KOPT-K1 (cell line): ENCODE data around the gene NBPF1.
"Not testable (repeated sequence)": the region's sequence is repeated elsewhere in the genome, so short reads cannot be mapped to it uniquely, and the experiment has no call there.

Experiments
- H3K27ac ChIP-seq: fragments of 200-600 bp; sonication (generic); 2 replicates; pipeline ENCODE4 v1.5.1; 2016; ENCODE audit warnings: antibody characterized with exemption, mild to moderate bottlenecking, low read depth, low read length; ENCODE audit not compliant: poor library complexity, severe bottlenecking
- H3K36me3 ChIP-seq: fragments of 200-600 bp; sonication (generic); 2 replicates; pipeline ENCODE4 v1.5.1; 2017; ENCODE audit warnings: antibody characterized with exemption, mild to moderate bottlenecking, low read length, moderate library complexity; ENCODE audit not compliant: insufficient read depth
- H3K9me3 ChIP-seq: fragments of 200-600 bp; sonication (generic); 2 replicates; pipeline ENCODE4 v1.5.1; 2017; ENCODE audit warnings: antibody characterized with exemption, low read length, mild to moderate bottlenecking; ENCODE audit not compliant: insufficient read depth, poor library complexity, severe bottlenecking

The NBPF1 gene

GRCh38 chr1:16560498-16560897 lies 52.9 kb downstream of the NBPF1 start:
- not testable (repeated sequence) for H3K27ac ChIP-seq

GRCh38 chr1:16559688-16560087 lies 53.7 kb downstream of the NBPF1 start:
- not testable (repeated sequence) for H3K36me3 ChIP-seq, H3K27ac ChIP-seq, H3K9me3 ChIP-seq

More at GRCh38 chr1:16560498-16560897, 52.9 kb downstream of the NBPF1 start:
- H3K9me3 ChIP-seq, H3K36me3 ChIP-seq: not testable (repeated sequence)

- not testable (repeated sequence) for H3K9me3 ChIP-seq, H3K27ac ChIP-seq, H3K36me3 ChIP-seq
These were observed 56.3 kb downstream of the NBPF1 start for GRCh38 chr1:16557034-16557433.

GRCh38 chr1:16553244-16553643 lies 60.1 kb downstream of the NBPF1 start:
- H3K9me3 ChIP-seq, H3K27ac ChIP-seq, H3K36me3 ChIP-seq: not testable (repeated sequence)

GRCh38 chr1:16550212-16550918 lies 63.0 kb downstream of the NBPF1 start:
- not testable (repeated sequence) for H3K27ac ChIP-seq, H3K36me3 ChIP-seq, H3K9me3 ChIP-seq

- H3K9me3 ChIP-seq, H3K36me3 ChIP-seq, H3K27ac ChIP-seq: not testable (repeated sequence)
These were observed 63.8 kb downstream of the NBPF1 start for GRCh38 chr1:16549545-16549944.

GRCh38 chr1:16547502-16548241 lies 65.7 kb downstream of the NBPF1 start:
- H3K36me3 ChIP-seq, H3K9me3 ChIP-seq, H3K27ac ChIP-seq: not testable (repeated sequence)

GRCh38 chr1:16545682-16546095 lies 67.7 kb downstream of the NBPF1 start:
- H3K36me3 ChIP-seq, H3K9me3 ChIP-seq, H3K27ac ChIP-seq: not testable (repeated sequence)

- not testable (repeated sequence) for H3K27ac ChIP-seq, H3K36me3 ChIP-seq, H3K9me3 ChIP-seq
These were observed 72.9 kb downstream of the NBPF1 start for GRCh38 chr1:16540421-16540893.

- not testable (repeated sequence) for H3K27ac ChIP-seq, H3K9me3 ChIP-seq, H3K36me3 ChIP-seq
These were observed 75.8 kb downstream of the NBPF1 start for GRCh38 chr1:16537528-16537927.

GRCh38 chr1:16536796-16537195 lies 76.6 kb downstream of the NBPF1 start:
- H3K27ac ChIP-seq, H3K9me3 ChIP-seq, H3K36me3 ChIP-seq: not testable (repeated sequence)

- not testable (repeated sequence) for H3K36me3 ChIP-seq, H3K27ac ChIP-seq, H3K9me3 ChIP-seq
These were observed 77.5 kb downstream of the NBPF1 start for GRCh38 chr1:16535898-16536297.

- H3K36me3 ChIP-seq, H3K9me3 ChIP-seq, H3K27ac ChIP-seq: not testable (repeated sequence)
These were observed 77.9 kb downstream of the NBPF1 start for GRCh38 chr1:16535487-16535886.

GRCh38 chr1:16534829-16535456 lies 78.4 kb downstream of the NBPF1 start:
- H3K9me3 ChIP-seq, H3K36me3 ChIP-seq, H3K27ac ChIP-seq: not testable (repeated sequence)

GRCh38 chr1:16534239-16534828 lies 79.0 kb downstream of the NBPF1 start:
- H3K36me3 ChIP-seq, H3K9me3 ChIP-seq, H3K27ac ChIP-seq: not testable (repeated sequence)
